ENCODE results near the gene EPG5. TPM values are rescaled to one million over a fixed set of nuclear protein-coding genes. Genes with fewer than 3 reads are reported as not detected.
A peak's percentile ranks its signal among the peaks of the same experiment; 100 is the strongest.

The EPG5 gene
- total RNA-seq, 1 donor, result 94.8 TPM

- H3K27ac ChIP-seq (ENCODE audit: low read depth, low read length), result peak overlapping the region; percentile 92
- peak overlapping the region; percentile 74 for H3K4me2 ChIP-seq (ENCODE audit: insufficient read depth, low read length)
- peak overlapping the region; percentile 14 for H3K4me3 ChIP-seq (ENCODE audit: insufficient read depth, low read length)
- H2AFZ ChIP-seq (ENCODE audit: low read length), result no peak overlapping the region
- H3K79me2 ChIP-seq (ENCODE audit: insufficient read depth, low read length), result no peaks in the 10 kb centered on the region
- TF ChIP-seq, protein P1, sequence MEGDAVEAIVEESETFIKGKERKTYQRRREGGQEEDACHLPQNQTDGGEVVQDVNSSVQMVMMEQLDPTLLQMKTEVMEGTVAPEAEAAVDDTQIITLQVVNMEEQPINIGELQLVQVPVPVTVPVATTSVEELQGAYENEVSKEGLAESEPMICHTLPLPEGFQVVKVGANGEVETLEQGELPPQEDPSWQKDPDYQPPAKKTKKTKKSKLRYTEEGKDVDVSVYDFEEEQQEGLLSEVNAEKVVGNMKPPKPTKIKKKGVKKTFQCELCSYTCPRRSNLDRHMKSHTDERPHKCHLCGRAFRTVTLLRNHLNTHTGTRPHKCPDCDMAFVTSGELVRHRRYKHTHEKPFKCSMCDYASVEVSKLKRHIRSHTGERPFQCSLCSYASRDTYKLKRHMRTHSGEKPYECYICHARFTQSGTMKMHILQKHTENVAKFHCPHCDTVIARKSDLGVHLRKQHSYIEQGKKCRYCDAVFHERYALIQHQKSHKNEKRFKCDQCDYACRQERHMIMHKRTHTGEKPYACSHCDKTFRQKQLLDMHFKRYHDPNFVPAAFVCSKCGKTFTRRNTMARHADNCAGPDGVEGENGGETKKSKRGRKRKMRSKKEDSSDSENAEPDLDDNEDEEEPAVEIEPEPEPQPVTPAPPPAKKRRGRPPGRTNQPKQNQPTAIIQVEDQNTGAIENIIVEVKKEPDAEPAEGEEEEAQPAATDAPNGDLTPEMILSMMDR (IDR thresholded peaks at IDR 0.05; ENCODE audit: extremely low read depth, low read depth, low read length), result no peak
- no peaks in the 10 kb centered on the region for H3K27me3 ChIP-seq (ENCODE audit: insufficient read depth, low read length)
- peak; percentile 93 for DNase-seq (ENCODE audit: insufficient read length, low spot score, missing footprints)
- peaks cover 3% of the 10 kb centered on the region for H3K9me3 ChIP-seq (ENCODE audit: low read depth, low read length)
- H3K36me3 ChIP-seq (ENCODE audit: insufficient read depth, low read length), result no peaks in the 10 kb centered on the region
- H4K20me1 ChIP-seq (ENCODE audit: insufficient read depth, low read length), result no peaks in the 10 kb centered on the region
- peaks cover 37% of the 10 kb centered on the region for H3K4me1 ChIP-seq (ENCODE audit: insufficient read depth, low read length)
Observed at GRCh38 chr18:45802814-45803492, 164.2 kb downstream of the EPG5 start.

- Histone ChIP-seq H3K27me3 (ENCODE audit: insufficient read depth, low read length) (no peaks in the 10 kb centered on the region), H3K79me2 (ENCODE audit: insufficient read depth, low read length) (no peaks in the 10 kb centered on the region), H3K4me1 (ENCODE audit: insufficient read depth, low read length) (peaks cover 30% of the 10 kb centered on the region), H3K27ac (ENCODE audit: low read depth, low read length) (peak overlapping the region; percentile 92), H3K9me3 (ENCODE audit: low read depth, low read length) (peaks cover 3% of the 10 kb centered on the region), H4K20me1 (ENCODE audit: insufficient read depth, low read length) (no peaks in the 10 kb centered on the region), H2AFZ (ENCODE audit: low read length) (peak overlapping the region; percentile 26), H3K4me2 (ENCODE audit: insufficient read depth, low read length) (no peak overlapping the region), H3K36me3 (ENCODE audit: insufficient read depth, low read length) (no peaks in the 10 kb centered on the region), H3K4me3 (ENCODE audit: insufficient read depth, low read length) (no peak overlapping the region)
- TF ChIP-seq, protein P1 (IDR thresholded peaks at IDR 0.05; ENCODE audit: extremely low read depth, low read depth, low read length), result no peak
- DNase-seq (ENCODE audit: insufficient read length, low spot score, missing footprints), result no peak
Observed at GRCh38 chr18:45801416-45802004, 165.6 kb downstream of the EPG5 start.

Small RNAs within 50 kb of the gene (small RNA-seq; reads per million reads assigned to genes)
- gene RN7SKP26, result not detected

Other genes with a start within 250 kb of the EPG5 start
- gene SLC14A1, start 243.1 kb downstream of the EPG5 start, total RNA-seq, result 128 and 136 TPM in 2 replicates
- gene SIGLEC15, start 141.7 kb downstream of the EPG5 start, total RNA-seq, result 8.0 and 12.1 TPM in 2 replicates
- 5.8 and 6.8 TPM in 2 replicates for gene PSTPIP2, start 104.9 kb upstream of the EPG5 start, total RNA-seq
- gene ATP5F1A, start 131.0 kb upstream of the EPG5 start, total RNA-seq, result 511 and 578 TPM in 2 replicates
- 31.8 and 40.9 TPM in 2 replicates for gene HAUS1, start 137.1 kb upstream of the EPG5 start, total RNA-seq